ELR (cell line): ENCODE measurements around the gene FHL3.

Experiments used
- DNase-seq: peaks from one replicate; pipeline ENCODE4 v3.0.0-alpha.2; 2015; ENCODE audit warnings: low read depth

FHL3 gene

DNA sequence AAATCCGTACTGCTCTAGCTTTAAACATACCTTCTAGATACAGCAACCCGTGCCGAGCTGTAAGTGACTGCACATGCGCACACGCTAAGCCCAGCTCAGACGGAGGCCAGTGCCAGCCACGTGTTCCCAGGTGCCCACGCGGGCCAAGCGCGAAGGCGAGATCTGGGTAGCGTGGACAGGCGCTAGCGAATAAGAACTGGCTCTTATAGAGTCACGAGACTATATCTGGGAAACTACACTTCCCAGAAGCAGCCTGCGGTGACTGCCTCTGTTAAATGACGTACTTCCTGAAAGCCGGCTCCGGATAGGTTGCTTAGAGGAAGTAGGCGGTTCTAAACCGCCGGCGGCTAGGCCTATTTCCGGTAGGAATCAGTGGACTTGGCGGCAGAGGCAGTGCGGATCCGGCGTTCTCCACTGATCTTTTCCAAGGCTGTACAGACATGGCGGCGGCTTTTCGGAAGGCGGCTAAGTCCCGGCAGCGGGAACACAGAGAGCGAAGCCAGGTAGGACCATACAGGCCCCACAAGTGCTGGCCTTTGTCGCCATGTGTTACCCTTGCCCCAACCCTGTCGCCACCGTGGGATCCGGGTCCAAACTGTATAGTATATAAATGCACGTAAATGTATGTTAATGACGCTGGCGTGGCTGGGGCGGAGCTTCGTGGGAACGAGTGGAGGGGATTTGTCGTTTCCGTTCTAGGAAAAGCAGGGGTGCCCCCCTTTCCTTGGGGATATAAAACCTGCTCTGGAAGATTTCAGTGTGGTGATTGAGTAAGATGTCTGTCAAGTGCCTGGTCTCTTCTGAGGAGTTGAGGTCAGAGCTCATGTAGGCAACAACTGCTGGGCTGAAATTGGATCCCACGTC lies 7.3 kb upstream of the FHL3 start, which contains the start of gene UTP11:
Gene UTP11 (plus strand): TSS at position 372 of the 864 bp plus-strand sequence. CDS start 69 bp downstream, at position 441.
- DNase-seq: peak; percentile 100

- no peak for DNase-seq
These were observed 4.5 kb upstream of the FHL3 start for GRCh38 chr1:38009841-38010180.

GRCh38 chr1:38009088-38009840 lies 4.0 kb upstream of the FHL3 start:
- DNase-seq: peak; percentile 86

- no peak for DNase-seq
These were observed 904 bp upstream of the FHL3 start for GRCh38 chr1:38006008-38006828.

GRCh38 chr1:38004284-38005108 lies 818 bp downstream of the FHL3 start:
- DNase-seq: peak; percentile 45

DNA sequence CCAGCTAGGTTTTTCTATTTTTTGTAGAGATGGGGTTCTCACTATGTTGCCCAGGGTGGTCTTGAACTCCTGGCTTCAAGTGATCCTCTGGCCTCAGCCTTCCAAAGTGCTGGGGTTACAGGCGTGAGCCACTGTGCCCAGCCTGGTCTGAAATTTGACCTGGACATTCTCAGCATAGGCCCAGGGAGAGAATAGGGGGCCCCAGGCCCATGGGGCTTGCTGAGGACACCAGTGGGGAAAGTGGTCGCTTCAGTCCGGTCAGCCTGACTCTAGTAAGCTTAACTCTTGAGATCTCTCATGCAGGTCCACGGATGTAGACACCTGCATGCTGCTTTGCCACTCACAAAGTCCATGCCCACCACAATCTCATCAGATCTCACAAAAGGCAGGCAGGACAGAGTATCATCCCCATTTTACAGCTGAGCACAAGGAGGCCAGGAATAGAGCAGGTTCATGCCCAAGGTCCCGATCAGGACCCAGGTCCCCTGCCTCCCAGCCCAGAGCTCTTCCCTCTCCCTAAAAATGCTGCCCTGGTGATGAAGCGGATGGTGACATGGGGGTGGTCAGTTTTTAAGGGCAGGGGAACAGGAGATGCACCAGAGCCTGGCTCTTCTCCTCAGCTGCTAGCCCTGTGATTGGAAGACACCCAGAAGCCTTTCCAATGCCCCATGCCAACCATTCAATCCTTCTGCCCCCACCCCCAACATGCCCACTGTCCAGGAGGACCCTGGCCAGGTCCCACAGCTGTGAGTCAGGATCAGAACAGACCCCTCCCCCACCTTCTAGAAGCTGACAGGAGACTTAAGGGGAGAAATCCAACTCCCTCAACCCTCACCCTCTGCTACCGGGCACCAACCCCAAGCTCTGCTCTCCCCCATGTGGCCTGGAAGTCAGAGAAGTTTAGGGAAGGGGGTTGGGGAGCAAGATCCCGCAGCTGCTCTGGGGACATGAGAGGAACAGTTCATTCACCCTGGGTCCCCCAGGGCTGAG lies 1.8 kb downstream of the FHL3 start:
- peak; percentile 38 for DNase-seq

GRCh38 chr1:38000529-38001455 lies 4.5 kb downstream of the FHL3 start:
- peak; percentile 87 for DNase-seq

DNA sequence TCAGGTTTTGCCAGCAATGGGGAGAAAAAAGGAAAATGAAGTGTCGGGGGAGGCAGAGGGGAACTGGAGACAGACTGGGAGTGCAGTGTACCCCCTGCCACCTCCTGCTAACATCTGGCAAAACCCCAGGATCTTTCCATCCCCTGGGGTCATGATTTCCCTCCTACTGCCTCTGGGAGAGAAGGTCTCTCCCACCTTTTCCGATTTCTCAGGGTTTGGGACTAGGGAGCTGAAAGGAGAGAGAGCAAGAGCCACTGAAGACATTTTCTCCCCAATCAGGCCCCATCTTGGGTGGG lies 5.1 kb downstream of the FHL3 start:
- no peak for DNase-seq

- DNase-seq: peak; percentile 65
These were observed 5.7 kb downstream of the FHL3 start for GRCh38 chr1:37999430-38000232.

GRCh38 chr1:37998913-37999429 lies 6.3 kb downstream of the FHL3 start:
- DNase-seq: peak; percentile 19

DNA sequence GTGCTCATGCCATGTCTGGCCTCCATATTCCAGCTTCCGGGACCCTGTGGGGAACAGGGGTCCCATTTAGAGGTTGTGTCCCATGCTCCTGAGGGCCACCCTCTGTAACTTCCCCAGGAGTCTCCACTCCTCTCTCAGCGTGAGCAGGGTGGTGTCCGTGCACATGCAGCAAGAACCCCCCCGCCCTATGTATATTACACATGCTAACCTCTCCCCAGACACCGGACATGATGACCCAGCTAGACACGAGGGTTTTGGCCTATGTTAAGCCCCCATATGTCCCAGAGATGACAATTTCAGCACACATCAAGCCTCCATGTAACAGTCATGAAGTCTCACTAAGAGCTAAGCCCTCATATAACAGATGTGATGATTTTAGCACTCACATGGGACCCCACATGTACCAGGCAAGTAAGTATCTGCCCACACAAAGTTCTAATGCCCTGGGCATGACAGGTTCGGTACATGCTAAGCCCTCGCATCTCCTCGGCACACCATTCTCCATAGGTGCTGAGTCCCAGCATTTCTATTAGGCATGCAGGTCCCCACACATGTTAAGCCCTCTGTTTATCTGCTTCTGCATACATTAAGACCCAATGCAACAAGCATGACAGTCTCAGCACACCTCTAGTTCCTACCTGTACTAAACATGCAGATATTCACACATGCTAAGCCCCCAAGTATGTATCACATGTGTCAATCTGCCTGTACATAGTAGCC lies 7.1 kb downstream of the FHL3 start:
- DNase-seq: no peak

- no peak for DNase-seq
These were observed 7.8 kb downstream of the FHL3 start for GRCh38 chr1:37997256-37998088.

GRCh38 chr1:37995751-37996345 lies 9.5 kb downstream of the FHL3 start:
- peak; percentile 30 for DNase-seq

- no peak for DNase-seq
These were observed 10.3 kb downstream of the FHL3 start for GRCh38 chr1:37994886-37995566.

GRCh38 chr1:37989361-37989930 lies 15.9 kb downstream of the FHL3 start:
- DNase-seq: peak; percentile 69
